ENCODE measurements around the gene NTHL1.

NTHL1 gene

GRCh38 chr16:2028146-2028545, 19.5 kb downstream of the NTHL1 start:
- no peak for DNase-seq (ENCODE audit: low read depth)
- no peak overlapping the region for H3K4me3 ChIP-seq (ENCODE audit: low read length)
- TF ChIP-seq, protein P1, sequence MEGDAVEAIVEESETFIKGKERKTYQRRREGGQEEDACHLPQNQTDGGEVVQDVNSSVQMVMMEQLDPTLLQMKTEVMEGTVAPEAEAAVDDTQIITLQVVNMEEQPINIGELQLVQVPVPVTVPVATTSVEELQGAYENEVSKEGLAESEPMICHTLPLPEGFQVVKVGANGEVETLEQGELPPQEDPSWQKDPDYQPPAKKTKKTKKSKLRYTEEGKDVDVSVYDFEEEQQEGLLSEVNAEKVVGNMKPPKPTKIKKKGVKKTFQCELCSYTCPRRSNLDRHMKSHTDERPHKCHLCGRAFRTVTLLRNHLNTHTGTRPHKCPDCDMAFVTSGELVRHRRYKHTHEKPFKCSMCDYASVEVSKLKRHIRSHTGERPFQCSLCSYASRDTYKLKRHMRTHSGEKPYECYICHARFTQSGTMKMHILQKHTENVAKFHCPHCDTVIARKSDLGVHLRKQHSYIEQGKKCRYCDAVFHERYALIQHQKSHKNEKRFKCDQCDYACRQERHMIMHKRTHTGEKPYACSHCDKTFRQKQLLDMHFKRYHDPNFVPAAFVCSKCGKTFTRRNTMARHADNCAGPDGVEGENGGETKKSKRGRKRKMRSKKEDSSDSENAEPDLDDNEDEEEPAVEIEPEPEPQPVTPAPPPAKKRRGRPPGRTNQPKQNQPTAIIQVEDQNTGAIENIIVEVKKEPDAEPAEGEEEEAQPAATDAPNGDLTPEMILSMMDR (IDR thresholded peaks at IDR 0.05; ENCODE audit: insufficient read depth, low read depth, low read length, missing control alignments) = no peak

- peak overlapping the region; percentile 49 for H3K4me3 ChIP-seq (ENCODE audit: low read length)
- peak; percentile 46 for DNase-seq (ENCODE audit: low read depth)
- TF ChIP-seq, protein P1 (IDR thresholded peaks at IDR 0.05; ENCODE audit: insufficient read depth, low read depth, low read length, missing control alignments) = no peak
Measured at GRCh38 chr16:2027024-2028010, 20.3 kb downstream of the NTHL1 start.

DNA sequence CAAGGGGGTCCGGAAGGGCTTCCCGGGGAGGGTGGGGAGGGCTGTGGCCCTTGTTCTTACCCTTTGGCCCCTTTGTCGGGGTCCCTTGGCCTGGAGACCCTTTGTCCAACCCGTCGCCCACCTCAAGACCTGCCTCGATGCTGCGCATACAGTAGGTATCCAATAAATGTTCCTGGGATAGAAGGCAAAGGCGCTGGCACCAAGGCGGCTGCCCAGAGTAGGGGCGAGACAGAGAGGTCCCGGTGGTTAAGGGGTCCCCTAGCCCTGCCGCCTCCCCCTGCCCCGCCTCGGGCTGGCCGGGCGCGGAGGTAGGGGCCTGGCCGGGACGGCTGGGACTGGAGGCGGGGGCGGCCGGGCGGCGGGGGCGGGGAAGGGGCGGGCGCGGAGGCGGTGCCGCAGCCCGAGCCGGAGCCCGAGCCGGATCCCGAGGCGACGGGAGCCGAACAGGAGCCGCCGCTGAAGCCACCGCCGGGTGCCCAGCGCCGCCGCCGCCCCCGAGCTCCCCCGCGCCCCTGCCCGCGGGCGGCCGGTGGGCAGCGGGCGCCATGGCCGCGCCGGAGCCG, 21.1 kb downstream of the NTHL1 start, which contains the start of gene NHERF2:
Gene NHERF2 (plus strand): TSS at position 442 of the 563 bp plus-strand sequence. CDS start 104 bp downstream, at position 546.
- TF ChIP-seq, protein P1 (IDR thresholded peaks at IDR 0.05; ENCODE audit: insufficient read depth, low read depth, low read length, missing control alignments) = no peak
- peak within 1 kb of the TSS; percentile 49 for H3K4me3 ChIP-seq (ENCODE audit: low read length)
- no peak for DNase-seq (ENCODE audit: low read depth)

DNA sequence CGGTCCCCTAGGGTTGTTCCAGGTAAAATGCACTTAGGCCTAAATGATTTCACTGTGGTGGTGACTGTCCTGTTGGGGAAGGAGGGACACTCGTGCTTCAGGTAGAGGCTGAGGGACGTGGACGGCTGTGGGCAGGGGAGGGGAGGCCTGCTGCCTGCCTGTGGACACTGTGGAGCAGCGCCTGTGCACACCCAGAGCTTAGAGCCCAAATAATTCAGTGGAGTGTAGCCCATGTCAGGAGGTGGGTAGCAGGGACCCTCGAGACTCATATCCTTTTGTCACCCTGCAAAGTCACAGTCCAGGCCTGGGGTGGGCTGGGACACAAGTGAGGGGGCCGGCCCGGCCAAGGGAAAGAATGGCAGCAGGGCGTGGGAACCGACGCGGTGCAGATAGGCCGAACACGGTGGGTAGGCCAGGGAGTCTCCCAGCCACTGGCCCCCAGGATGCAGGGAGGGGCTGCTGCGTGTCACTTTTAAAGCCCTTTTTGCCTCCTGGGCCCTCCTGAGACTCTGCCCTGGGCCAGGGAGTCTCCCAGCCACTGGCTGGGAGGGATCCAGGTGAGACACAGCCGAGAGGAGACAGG, 21.7 kb downstream of the NTHL1 start:
- no peak overlapping the region for H3K4me3 ChIP-seq (ENCODE audit: low read length)
- TF ChIP-seq, protein P1 (IDR thresholded peaks at IDR 0.05; ENCODE audit: insufficient read depth, low read depth, low read length, missing control alignments) = no peak
- DNase-seq (ENCODE audit: low read depth) = no peak

DNA sequence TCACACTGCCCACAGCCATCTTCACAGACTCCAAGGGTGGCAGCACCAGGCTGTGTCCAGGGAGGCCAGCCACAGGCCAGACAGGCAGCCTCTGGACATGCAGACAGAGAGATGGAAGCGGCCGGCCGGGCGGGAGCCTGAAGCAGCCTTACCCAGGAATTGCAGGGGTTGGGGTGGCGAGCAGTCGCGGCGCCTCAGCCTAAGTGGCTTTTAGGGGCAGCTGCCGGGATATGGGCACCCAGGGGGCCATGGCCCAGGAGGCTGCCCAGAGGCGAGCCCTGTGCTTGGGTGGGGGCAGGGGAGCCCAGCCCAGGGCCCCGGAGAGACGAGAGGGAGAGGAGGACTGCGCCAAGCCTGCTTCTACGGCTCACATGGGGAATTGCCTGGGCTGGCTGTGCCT, 22.4 kb downstream of the NTHL1 start:
- no peak for DNase-seq (ENCODE audit: low read depth)
- TF ChIP-seq, protein P1 (IDR thresholded peaks at IDR 0.05; ENCODE audit: insufficient read depth, low read depth, low read length, missing control alignments) = no peak

DNA sequence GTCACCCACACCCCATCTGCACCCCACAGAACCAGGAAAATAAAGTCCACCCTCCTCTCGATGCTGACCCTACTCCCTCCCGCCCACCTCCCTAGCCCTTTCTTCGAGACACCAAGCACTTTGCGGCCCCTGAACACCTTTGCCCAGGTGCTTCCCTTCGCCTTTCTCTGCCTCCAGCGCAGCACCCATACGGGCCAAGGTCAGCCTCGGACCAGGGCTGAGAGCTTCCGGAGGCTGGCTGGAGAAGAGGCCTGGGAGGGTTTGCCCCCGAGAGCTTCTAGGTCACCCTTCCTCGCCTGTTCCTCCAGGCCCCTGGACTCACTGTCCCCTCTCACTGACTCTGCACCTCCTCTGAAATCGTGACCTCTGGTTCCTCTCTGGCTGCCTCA, 23.6 kb downstream of the NTHL1 start:
- TF ChIP-seq, protein P1 (IDR thresholded peaks at IDR 0.05; ENCODE audit: insufficient read depth, low read depth, low read length, missing control alignments) = no peak
- H3K4me3 ChIP-seq (ENCODE audit: low read length) = no peak overlapping the region
- no peak for DNase-seq (ENCODE audit: low read depth)

More for the DNA sequence above, 22.4 kb downstream of the NTHL1 start:
- H3K4me3 ChIP-seq (ENCODE audit: low read length) = no peak overlapping the region

Measured in epithelial cell of esophagus (primary cell).